ENCODE data around the gene FBXO34.

DNA sequence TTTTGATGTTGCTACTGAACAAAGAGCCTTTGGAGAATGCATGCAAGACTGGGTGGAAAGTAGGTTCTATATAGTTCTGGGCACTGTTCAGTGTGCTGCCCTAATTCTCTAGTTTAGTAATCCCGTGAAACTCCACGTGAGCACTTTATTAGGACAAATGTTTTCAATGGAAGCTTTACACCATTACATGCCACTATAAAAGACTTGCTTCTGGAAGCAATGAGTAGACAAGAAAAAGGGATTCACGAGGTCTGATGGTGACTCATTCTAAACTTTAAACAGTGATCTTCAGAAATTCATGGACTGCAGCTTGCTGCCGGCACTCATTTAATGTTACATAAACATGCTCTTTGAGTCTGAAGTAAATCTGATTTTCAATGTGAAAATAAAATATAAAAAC is 118.1 kb downstream of the FBXO34 start:
- TF ChIP-seq, protein P1, sequence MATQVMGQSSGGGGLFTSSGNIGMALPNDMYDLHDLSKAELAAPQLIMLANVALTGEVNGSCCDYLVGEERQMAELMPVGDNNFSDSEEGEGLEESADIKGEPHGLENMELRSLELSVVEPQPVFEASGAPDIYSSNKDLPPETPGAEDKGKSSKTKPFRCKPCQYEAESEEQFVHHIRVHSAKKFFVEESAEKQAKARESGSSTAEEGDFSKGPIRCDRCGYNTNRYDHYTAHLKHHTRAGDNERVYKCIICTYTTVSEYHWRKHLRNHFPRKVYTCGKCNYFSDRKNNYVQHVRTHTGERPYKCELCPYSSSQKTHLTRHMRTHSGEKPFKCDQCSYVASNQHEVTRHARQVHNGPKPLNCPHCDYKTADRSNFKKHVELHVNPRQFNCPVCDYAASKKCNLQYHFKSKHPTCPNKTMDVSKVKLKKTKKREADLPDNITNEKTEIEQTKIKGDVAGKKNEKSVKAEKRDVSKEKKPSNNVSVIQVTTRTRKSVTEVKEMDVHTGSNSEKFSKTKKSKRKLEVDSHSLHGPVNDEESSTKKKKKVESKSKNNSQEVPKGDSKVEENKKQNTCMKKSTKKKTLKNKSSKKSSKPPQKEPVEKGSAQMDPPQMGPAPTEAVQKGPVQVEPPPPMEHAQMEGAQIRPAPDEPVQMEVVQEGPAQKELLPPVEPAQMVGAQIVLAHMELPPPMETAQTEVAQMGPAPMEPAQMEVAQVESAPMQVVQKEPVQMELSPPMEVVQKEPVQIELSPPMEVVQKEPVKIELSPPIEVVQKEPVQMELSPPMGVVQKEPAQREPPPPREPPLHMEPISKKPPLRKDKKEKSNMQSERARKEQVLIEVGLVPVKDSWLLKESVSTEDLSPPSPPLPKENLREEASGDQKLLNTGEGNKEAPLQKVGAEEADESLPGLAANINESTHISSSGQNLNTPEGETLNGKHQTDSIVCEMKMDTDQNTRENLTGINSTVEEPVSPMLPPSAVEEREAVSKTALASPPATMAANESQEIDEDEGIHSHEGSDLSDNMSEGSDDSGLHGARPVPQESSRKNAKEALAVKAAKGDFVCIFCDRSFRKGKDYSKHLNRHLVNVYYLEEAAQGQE (IDR thresholded peaks at IDR 0.05; ENCODE audit: insufficient read depth in 1 of 2, low read depth in 2 of 2, low read length in 1 of 2), result no peak
- TF ChIP-seq, protein P2, sequence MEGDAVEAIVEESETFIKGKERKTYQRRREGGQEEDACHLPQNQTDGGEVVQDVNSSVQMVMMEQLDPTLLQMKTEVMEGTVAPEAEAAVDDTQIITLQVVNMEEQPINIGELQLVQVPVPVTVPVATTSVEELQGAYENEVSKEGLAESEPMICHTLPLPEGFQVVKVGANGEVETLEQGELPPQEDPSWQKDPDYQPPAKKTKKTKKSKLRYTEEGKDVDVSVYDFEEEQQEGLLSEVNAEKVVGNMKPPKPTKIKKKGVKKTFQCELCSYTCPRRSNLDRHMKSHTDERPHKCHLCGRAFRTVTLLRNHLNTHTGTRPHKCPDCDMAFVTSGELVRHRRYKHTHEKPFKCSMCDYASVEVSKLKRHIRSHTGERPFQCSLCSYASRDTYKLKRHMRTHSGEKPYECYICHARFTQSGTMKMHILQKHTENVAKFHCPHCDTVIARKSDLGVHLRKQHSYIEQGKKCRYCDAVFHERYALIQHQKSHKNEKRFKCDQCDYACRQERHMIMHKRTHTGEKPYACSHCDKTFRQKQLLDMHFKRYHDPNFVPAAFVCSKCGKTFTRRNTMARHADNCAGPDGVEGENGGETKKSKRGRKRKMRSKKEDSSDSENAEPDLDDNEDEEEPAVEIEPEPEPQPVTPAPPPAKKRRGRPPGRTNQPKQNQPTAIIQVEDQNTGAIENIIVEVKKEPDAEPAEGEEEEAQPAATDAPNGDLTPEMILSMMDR (IDR thresholded peaks at IDR 0.05), result no peak
- TF ChIP-seq TCF7L2 (IDR thresholded peaks at IDR 0.05; ENCODE audit: low read depth, low read length), result no peak
- no peak for TF ChIP-seq POLR2AphosphoS5 (IDR thresholded peaks at IDR 0.05; ENCODE audit: low read depth, low read length)

All from Panc1 (cell line).